HG03066 (cell line): ENCODE measurements around the gene GNL1.
"Not testable (repeated sequence)": the region's sequence is repeated elsewhere in the genome, so short reads cannot be mapped to it uniquely, and the experiment has no call there.

Experiments used
- ATAC-seq: cut with Tn5 transposase; IDR thresholded peaks from one replicate; pipeline ENCODE4 v1.9.1; 2021; ENCODE audit warnings: low read depth; ENCODE audit not compliant: unreplicated experiment

The GNL1 gene

DNA sequence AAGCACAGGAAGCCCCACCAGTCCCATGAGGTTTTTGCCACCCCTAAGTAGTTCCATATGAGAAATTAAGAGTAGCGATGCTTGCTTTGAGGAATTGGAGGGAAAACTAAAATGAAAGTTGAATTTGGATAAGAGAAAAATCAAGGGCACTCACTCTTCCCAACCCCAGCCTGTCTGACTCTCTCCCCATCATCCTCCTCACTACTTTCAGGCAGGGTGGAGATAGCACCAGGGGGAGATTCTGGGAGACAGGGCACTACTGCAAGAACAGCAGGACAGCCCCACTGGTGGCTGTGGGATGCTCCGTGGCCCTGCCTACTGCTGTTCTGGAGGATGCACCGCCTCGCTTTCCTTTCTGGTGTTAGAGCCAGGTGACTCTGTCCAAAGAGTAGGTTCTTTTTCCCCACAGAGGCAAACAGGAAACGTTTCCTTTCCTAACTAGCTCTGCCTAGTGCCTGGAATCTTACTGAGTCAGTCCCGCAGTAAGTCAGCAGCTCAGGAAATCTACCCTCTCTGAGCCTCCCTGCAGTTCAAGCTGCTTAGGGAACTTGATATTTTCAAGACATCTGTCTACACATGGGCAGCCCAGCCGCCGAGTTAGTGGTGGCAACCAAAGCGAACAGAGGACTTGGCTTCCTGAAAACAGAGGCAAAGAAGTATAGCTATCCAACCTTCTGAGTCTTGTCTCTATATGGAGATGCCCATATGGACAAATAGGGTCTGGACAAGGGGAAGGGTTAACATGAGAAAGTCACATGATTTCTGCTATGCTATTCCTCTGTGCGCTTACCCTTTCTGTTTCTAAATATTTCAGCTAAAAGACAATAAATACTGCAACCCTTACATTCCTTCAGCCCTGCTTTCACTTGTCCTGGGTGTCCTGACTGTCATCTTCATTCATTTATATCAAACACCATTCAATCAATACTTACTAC lies 55.6 kb downstream of the GNL1 start:
- ATAC-seq = no peak

- not testable (repeated sequence) for ATAC-seq
These were observed 57.6 kb downstream of the GNL1 start for GRCh38 chr6:30498705-30499104.

- ATAC-seq = no peak
These were observed 58.6 kb downstream of the GNL1 start for GRCh38 chr6:30497714-30498113.

- not testable (repeated sequence) for ATAC-seq
These were observed 59.1 kb downstream of the GNL1 start for GRCh38 chr6:30497261-30497599.

GRCh38 chr6:30495993-30496392 lies 60.3 kb downstream of the GNL1 start:
- no peak for ATAC-seq

DNA sequence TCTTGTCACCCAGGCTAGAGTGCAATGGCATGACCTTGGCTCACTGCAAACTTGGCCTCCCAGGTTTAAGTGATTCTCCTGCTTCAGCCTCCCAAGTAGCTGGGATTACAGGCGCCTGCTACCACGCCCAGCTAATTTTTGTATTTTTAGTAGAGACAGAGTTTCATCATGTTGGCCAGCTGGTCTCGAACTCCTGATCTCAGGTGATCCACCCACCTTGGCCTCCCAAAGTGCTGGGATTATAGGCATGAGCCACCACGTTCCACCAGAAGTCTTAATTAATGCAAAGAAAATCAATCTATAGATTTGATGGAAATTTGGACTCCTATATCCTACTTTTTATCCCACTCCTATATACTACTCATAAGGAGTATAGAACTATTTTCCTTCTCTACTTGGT lies 61.2 kb downstream of the GNL1 start:
- not testable (repeated sequence) for ATAC-seq

- ATAC-seq = no peak
These were observed 61.9 kb downstream of the GNL1 start for GRCh38 chr6:30494291-30494861.

- ATAC-seq = no peak
These were observed 62.5 kb downstream of the GNL1 start for GRCh38 chr6:30493643-30494250.

DNA sequence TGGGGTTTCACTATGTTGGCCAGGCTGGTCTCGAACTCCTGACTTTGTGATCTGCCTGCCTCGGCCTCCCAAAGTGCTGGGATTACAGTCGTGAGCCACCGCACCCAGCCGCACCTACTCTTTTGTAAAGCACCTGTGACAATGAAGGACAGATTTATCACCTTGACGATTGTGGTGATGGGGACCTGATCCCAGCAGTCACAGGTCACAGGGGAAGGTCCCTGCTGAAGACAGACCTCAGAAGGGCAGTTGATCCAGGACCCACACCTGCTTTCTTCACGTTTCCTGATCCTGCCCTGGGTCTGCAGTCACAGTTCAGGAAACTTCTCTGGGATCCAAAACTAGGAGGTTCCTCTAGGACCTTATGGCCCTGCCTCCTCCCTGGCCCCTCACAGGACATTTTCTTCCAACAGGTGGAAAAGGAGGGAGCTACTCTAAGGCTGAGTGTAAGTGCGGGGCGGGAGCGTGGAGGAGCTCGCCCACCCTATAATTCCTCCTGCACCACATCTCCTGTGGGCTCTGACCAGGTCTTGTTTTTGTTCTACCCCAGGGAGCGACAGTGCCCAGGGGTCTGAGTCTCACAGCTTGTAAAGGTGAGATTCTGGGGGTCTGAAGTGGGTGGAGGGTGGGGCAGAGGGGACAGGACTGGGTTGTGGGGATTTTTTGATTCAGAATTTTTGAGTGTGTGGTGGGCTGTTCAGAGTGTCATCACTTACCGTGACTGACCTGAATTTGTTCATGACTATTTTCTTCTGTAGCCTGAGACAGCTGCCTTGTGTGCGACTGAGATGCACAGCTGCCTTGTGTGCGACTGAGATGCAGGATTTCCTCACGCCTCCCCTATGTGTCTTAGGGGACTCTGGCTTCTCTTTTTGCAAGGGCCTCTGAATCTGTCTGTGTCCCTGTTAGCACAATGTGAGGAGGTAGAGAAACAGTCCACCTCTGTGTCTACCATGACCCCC lies 64.0 kb downstream of the GNL1 start:
- ATAC-seq = no peak
